Esophagus squamous epithelium (tissue), 4 donors: ENCODE measurements around the gene PRKCE.

Source experiments
- POLR2A ChIP-seq, 4 donors: fragments of 450-650 bp; IDR thresholded peaks; one replicate each; pipeline ENCODE4 v1.6.1; 2017; ENCODE audit warnings: antibody characterized with exemption in 4 of 4, mild to moderate bottlenecking in 4 of 4, moderate library complexity in 3 of 4
- TF ChIP-seq, protein P1 (sequence below), 6 experiments: fragments of 450-650 bp in 4 of 6; fragments of 200-600 bp in 2 of 6; sonication (generic) in 2 of 6; IDR thresholded peaks; one replicate each; pipeline ENCODE4 v1.5.1; 2016 to 2019; ENCODE audit warnings: antibody characterized with exemption in 6 of 6, mild to moderate bottlenecking in 4 of 6, moderate library complexity in 4 of 6

DNA sequence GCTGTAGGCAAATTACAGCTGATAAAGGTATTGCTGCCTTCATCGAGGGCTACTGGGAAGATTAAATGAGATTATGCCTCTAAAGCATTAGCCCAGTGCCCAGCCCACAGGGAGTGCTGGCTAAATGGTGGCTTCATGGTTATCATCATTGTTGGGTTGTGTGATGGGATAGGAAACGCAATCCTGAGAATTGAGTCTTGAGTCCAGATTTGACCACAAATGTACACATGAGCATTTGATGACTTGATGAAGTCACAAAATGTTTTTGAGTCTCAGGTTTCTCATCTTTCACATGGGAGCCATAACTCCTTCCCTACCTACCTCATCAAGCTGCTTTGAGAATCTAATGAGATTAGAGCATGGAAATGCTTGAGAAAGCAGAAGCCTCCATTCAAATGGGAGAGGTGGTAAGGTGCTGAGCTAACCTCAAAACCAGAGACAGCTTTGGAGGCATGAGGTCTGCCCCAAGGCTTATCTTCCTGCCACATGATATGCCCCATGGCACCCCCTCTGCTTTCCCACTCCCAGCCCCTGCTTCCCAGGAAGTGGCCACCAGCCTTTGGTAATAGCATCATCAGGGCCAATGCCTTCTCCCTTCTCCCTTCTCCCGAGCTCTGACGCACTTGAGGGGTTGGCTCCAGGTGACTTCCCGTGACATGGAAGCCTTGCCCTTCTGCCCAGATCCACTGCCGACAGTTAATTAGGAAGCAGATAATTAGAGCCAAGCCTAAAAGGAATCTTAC, 496.3 kb downstream of the PRKCE start:
- no peak for TF ChIP-seq POLR2A (IDR thresholded peaks at IDR 0.05)
- TF ChIP-seq, protein P1, sequence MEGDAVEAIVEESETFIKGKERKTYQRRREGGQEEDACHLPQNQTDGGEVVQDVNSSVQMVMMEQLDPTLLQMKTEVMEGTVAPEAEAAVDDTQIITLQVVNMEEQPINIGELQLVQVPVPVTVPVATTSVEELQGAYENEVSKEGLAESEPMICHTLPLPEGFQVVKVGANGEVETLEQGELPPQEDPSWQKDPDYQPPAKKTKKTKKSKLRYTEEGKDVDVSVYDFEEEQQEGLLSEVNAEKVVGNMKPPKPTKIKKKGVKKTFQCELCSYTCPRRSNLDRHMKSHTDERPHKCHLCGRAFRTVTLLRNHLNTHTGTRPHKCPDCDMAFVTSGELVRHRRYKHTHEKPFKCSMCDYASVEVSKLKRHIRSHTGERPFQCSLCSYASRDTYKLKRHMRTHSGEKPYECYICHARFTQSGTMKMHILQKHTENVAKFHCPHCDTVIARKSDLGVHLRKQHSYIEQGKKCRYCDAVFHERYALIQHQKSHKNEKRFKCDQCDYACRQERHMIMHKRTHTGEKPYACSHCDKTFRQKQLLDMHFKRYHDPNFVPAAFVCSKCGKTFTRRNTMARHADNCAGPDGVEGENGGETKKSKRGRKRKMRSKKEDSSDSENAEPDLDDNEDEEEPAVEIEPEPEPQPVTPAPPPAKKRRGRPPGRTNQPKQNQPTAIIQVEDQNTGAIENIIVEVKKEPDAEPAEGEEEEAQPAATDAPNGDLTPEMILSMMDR (IDR thresholded peaks at IDR 0.05) = no peak
